C4-2B (cell line): ENCODE results near the gene MAST4.

Source experiments
- ZFX ChIP-seq: fragments of 450-650 bp; IDR thresholded peaks from 2 replicates; pipeline ENCODE4 v1.6.1; 2017
- TF ChIP-seq, protein P1 (sequence below): fragments of 450-650 bp; conservative IDR thresholded peaks from 2 replicates; pipeline ENCODE4 v1.5.1; 2017; ENCODE audit warnings: mild to moderate bottlenecking

DNA sequence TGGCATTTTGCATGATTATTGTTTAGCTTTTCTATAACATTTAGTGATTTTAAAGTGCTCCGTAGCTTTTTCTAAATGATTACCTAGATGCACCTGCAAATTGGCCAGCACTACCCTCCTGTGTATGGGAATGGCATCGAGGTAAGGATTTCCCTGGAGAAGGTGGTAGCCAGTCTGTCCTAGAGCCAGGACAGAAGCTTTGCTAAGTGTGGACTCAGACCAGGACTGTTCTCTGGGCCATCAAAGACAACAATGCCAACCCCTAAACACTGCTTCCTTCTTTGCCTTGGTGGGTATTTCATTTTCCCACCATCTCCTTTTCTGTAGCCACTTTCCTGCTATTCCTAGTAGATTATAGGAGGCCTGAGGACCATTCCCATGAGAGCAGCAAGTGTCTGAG, 547.4 kb downstream of the MAST4 start:
- TF ChIP-seq, protein P1, sequence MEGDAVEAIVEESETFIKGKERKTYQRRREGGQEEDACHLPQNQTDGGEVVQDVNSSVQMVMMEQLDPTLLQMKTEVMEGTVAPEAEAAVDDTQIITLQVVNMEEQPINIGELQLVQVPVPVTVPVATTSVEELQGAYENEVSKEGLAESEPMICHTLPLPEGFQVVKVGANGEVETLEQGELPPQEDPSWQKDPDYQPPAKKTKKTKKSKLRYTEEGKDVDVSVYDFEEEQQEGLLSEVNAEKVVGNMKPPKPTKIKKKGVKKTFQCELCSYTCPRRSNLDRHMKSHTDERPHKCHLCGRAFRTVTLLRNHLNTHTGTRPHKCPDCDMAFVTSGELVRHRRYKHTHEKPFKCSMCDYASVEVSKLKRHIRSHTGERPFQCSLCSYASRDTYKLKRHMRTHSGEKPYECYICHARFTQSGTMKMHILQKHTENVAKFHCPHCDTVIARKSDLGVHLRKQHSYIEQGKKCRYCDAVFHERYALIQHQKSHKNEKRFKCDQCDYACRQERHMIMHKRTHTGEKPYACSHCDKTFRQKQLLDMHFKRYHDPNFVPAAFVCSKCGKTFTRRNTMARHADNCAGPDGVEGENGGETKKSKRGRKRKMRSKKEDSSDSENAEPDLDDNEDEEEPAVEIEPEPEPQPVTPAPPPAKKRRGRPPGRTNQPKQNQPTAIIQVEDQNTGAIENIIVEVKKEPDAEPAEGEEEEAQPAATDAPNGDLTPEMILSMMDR: no peak
- TF ChIP-seq ZFX: no peak
